Fibroblast of skin of left biceps (primary cell): ENCODE data around the gene ELMO2.

Experiments used
- DNase-seq, 2 experiments: peaks; one replicate each; pipeline ENCODE4 v3.0.0-alpha.2; 2013; ENCODE audit warnings: low read depth in 2 of 2

ELMO2 gene

GRCh38 chr20:46351357-46352058 lies 54.9 kb downstream of the ELMO2 start:
- no peak for DNase-seq

GRCh38 chr20:46350986-46351267 lies 55.5 kb downstream of the ELMO2 start:
- no peak for DNase-seq

DNA sequence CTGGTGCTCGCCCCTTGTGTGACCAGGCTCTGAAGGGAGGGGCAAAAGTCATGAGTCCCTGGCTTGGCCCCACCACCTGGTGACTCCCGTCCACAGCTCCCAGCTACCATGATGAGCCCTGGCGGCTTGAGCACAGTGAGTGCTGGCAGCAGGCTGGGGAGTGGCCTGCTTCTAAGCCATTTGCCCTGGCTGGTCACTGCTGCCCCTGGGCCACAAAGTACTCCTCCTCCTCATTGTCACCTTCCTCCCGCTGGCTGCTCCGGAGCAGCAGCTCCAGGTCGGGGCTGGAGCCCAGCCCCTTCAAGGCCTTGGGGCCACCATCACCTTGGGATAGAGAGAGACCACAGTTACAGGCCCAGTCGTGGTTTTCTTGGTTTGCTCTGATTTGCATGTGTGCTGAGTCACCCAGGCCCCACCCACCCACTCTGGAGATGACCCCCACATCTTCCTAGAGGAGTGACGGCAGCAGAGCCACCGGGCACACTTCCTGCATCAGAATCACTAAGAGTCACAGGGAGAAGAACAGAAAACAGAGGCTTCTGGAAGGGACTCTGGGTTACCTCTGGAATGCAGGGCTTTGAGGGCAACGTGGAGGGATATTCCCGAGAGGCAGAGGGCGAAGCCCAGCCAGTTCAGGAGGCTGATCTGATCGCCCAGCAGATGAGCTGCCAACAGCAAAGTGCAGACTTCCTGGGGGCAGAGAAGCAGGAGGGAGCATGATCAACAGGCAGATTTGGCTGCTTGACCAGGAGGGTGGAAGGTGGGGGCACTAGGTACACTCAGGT lies 56.0 kb downstream of the ELMO2 start:
- peak; percentile 35 to 38 for DNase-seq

GRCh38 chr20:46349742-46350056 lies 56.7 kb downstream of the ELMO2 start:
- DNase-seq, result no peak

DNA sequence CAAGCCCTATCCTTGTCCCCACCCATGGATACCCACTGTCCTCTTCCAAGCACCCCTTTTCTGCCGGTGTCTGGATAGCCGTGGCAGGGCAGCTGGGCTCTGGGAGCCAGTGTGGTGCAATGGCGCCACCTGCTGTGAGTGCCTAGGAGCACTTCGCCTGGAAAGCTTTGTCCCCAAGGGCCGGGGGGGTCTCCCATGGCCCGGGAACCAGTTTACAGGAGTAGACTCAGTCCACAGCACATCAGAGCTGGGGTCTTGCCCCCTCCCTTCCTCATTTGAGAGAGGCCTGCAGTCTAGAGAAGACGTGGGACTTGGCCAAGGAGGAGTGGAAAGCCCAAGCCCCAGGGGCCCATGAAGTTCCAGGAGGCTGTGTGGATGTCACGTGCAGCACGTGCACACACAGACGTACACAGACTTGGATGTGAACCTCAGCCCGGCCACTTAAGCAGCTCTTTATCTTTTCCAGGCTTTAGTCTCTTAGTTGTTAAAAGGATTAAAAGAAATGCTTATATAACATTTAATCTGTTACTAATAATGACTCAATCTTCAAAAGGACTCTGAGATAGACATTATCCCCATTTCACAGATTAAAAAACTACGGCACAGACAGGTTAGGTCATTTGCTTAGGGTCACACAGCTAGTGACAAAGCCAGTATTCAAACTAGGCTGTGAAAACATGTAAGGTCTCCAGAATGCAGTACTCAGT lies 57.2 kb downstream of the ELMO2 start:
- DNase-seq, result no peak

DNA sequence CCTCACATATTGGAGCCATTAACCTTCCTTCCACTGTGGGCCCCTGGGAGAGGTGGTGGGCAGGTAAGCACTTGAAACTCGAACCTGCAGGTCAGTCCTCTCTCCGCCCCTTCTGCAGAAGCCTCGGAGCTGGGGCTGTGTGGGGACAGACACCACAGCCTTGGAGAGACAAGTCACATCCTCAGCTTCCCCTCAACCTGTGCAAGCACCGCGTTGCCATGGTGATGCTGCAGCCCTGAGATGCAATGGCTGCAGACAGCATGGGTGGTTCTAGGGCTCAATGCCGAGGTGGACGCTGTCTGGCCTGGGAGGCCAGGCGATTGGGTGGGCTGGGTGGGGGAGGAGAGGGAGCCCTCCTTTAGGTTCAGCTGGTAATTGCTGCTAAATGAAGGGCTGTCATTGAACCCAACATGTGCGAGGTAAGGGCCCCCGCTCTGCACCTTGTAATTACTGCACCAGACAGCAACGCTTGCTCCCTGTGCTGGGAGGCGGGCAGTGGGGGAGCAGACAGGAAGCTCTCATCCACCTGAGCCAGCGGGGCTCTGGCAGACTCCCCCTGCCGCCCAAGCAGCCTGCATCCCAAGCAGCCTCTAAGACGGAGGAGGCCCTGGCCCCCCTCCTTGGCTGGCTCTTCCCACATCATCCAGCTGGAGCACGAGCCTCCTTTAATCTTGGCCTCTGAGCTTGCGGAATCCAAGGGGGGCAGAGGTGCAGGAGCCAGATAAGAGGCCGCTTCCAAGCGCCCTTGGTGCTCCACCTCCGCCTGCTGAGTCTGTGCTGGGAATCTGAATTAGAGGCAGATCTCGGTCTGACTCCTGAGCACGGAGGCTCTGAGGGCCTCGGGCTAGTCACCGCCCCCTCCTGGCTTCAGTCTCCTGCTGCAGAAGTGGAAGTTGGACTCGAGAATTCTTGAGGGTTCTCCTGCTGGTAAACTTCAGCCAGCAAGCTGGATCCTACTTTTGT lies 58.3 kb downstream of the ELMO2 start:
- no peak for DNase-seq

GRCh38 chr20:46346770-46347169 lies 59.6 kb downstream of the ELMO2 start:
- no peak for DNase-seq

DNA sequence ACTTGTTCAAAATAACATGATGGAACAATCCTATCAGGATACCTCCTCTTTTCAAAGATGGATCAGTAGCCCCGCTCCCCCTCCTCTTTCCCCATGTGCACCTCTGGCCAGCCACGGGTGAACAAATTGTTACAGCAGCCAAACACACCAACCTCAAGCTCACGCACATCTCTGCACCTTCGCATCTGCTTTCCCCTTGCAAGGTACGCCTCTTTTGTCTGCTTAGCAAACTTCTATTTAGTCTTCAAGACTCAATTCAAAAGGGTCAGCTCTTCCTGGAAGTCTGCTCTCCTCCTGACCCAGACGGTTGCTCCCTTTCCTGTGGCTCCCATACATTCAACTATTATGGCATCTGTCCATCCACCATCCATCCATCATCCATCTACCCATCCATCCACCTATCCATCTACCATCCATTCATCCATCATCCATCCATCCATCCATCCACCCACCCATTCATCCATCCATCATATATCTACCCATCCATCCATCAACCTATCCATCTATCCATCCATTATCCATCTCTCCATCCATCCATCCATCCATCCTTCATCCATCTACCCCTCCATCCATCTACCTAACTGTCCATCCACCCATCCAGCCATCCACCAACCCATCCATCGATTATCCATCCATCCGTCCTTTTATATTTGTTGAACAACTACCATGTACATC lies 61.8 kb downstream of the ELMO2 start:
- DNase-seq, result no peak

DNA sequence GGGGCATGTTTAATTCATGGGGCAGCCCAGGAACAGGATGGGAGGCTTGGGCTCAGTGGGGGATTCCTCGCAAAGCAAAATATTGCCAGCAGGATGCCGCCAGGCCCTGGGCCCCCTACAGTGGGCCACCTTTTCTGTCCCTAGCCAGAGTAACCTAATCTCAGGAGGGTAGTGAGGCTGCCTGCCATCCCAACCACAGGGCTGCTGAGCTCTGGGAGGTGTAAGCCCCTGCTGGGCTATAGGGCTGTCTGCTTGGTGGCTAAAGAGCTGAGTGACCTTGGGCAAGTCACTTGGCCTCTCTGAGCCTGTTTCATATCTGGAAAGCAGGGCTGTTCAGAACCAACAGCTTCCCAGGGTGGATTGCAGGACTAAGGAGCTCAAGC lies 62.4 kb downstream of the ELMO2 start:
- no peak for DNase-seq

DNA sequence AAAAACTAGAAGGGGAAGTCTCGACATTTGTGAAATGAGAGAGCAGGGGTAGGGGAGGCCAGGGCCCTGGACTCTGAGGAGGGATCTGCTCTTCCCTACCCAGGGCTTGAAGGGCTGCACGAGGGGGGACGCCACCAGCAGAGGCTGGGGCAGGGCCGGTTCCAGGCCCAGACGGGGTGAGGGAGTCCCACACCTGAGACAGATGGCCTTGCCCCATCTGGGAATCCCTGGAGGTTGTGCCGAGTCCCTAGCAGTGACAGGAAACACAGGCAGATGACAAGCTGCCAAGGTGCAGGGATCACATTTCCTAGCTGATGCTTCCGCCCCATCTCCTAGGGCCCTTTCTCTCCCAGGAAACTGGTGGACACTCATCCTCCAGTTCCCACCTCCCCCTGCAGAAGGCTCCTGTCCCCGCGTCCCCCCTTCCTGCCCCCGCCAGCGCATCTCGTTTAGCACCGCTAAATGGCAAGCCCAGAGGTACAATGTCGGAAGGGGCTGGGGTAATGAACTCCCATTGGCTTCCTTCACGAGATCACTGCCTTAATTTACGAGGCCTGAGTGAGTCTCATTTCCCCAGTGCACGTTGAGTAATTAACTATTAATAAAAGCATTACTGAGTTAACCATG lies 63.0 kb downstream of the ELMO2 start:
- DNase-seq, result no peak

DNA sequence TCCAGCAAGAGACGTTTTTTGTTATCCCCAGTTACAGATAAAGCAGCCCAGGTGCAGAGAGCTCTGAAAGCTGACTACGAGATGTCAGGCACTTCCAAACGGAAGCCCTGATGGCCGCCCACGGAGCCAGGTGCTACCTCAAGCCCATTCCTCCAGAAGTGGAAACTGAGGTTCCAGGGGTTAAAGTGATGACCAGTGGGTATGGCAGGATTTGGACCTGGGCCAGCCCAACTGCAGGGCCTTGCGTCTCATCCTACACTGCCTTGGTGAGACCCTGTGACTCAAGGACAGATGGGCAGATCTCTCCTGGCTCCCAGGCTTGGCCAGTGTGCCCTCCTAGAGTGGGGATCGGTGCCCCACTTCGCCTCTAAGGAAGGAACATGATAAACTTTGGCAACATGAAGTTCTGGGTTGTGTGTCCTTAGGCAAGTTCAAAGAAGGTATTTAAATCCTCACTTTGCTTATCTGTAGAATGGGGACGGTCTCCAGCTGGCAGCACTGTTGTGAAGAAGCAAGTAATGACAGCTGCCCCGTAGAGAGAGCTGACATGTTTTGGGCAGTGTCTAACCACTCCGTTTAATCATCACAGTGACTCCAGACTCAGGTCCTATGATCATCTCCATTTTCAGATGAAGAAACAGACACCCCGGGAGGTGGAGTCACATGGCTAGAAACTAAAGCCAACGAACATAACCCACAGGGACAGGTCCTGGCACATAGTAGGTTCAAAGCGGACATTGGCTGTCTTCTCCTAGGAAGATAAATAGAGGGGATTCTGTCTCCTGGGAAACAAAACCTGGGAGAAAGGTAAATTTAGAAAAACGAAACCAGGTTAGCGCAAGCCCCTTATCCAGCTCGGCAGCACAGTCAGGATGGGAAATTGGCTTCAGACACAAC lies 63.7 kb downstream of the ELMO2 start:
- DNase-seq, result no peak

- DNase-seq, result no peak
Observed at GRCh38 chr20:46342010-46342378, 64.4 kb downstream of the ELMO2 start.

GRCh38 chr20:46341074-46342009 lies 65.1 kb downstream of the ELMO2 start:
- no peak for DNase-seq

GRCh38 chr20:46339037-46339436 lies 67.4 kb downstream of the ELMO2 start:
- no peak for DNase-seq

DNA sequence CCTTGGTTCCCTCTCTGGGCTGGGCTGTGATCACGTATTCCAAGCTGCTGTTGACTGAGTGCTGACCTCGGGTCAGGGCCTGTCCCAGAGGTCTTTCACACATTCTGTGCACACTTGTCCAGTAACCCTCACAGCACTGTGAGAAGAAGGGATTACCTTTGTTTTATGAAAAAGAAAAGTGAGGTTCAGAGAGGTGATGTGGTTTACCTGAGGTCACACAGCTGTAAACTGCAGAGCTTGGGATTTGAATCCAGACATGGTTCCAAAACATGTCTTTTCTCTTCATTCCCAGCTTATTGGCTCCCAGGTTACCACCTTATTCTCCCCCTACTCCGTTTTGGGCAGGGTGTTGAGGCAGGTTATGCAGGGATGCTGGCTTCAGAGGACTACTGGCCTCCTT lies 69.7 kb downstream of the ELMO2 start:
- DNase-seq, result no peak

DNA sequence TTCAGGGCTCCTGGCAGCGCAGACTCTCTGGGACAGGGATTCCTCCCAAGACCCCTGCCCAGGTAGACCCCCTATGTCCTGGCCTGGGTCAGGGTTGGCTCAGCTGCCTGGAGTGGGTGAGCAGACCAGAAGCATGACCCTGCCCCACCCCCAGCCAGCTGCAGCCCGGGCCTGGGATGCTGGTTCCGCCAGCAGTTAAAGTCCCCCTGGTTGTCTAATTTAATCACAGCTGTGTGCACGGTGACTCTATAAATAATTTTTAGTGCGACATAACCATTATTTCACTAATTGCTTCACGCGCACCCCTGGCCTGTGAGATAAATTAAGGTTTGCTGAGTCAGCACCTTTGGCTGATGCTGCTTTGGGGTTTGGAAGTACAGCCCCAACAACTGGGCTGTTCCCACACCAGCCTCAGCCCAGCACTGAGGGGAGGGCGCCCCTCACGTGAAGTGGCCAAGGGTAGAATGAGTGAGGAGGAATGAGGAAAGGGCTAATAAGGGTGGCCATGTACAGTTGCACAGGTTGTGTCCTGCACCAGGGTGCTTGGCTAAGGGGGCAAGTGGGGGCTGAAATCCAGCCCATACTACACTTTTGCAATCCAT lies 72.0 kb downstream of the ELMO2 start:
- no peak for DNase-seq

DNA sequence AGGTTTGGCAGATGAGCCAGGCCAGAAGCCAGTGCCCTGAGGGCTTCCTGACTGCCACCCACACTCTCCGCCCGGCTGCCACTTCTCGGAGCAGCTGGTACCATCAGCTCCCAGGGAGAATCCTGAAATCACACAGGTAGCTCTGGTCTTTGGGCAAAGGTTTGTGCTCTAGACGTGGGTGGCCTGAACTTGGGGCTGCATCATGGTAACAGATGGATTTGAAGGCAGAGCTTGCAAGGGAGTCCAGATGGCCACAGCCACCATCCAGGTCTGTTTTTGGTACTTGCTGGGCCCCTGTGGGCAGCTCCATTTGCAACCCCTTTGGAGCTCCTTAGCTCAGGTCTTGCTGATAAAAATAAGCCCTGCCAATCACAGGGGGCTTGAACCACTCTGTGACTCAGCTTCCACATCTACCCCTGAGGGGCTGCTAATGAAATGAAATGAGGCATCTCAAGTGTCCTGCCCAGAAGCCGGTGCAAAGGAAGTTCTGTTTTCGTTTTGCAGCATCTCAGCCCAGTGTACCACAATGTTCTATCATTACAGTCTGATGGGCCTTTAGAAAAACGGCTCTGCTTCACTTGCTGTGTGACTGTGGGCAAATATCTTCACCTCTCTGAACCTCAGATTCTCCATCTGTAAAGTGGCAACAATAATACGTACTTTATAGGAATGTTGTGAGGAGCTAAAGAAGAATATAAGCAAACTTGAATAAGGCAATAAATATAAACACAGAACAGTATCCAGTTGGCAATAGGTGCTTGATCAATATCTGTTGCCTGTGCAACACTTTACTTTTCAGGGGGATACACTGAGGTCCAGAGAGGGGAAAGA lies 73.0 kb downstream of the ELMO2 start:
- no peak for DNase-seq
